HCT116 (cell line): ENCODE results near the gene SNPH.

Source experiments
- CTCF ChIP-seq, 3 experiments: fragments of 200-600 bp in 1 of 3; sonication (generic) in 1 of 3; IDR thresholded peaks in 2 of 3; conservative IDR thresholded peaks in 1 of 3; 2 replicates each; pipeline ENCODE4 v1.5.1; 2012 to 2017; ENCODE audit warnings: low read depth in 2 of 3, low read length in 2 of 3, antibody characterized with exemption in 1 of 3, borderline replicate concordance in 1 of 3, control low read depth in 1 of 3, mild to moderate bottlenecking in 1 of 3, mixed read lengths in 1 of 3, mixed run types in 1 of 3, moderate library complexity in 1 of 3; ENCODE audit not compliant: insufficient read depth in 1 of 3
- EZH2 ChIP-seq: fragments of 200-600 bp; sonication (generic); IDR thresholded peaks from 2 replicates; pipeline ENCODE4 v1.6.1; 2017; ENCODE audit warnings: antibody characterized with exemption, mixed run types
- RAD21 ChIP-seq: IDR thresholded peaks from 2 replicates; pipeline ENCODE4 v1.6.1; 2012; ENCODE audit warnings: low read depth, mild to moderate bottlenecking

DNA sequence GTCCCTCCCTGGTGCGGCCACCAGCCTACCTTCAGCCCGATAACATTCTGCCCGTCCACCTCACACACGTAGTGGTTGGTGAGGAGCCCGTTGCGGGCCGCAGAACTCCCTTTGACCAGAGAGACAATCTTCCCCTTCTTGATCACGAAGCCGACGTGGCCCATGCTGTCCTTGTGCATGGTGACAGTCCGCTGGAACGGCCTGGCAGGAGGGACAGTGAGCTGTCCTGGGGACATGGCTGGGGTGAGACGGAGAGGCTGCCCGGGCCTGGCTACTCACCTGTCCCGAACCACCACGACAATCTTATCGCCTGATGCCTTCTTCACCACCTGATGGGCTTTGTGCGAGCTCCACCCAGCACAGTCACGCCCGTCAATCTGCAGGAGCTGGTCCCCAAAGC lies 46.2 kb downstream of the SNPH start:
- TF ChIP-seq CTCF (IDR thresholded peaks at IDR 0.05 in 2 of 3, conservative IDR thresholded peaks at IDR 0.05 in 1 of 3; ENCODE audit: borderline replicate concordance in 1 of 3, insufficient read depth in 1 of 3, low read depth in 2 of 3, low read length in 2 of 3) (no peak), EZH2 (no peak), RAD21 (no peak)
